IMR-90 (cell line): ENCODE data around the gene SHC2. TPM values are rescaled to one million over a fixed set of nuclear protein-coding genes. Genes with fewer than 3 reads are reported as not detected.

Source experiments
- ATAC-seq: fragments of 200-7000 bp; cut with Tn5 transposase; 2 replicates; pipeline ENCODE4 v1.9.1; 2020; ENCODE audit warnings: low read depth, mild to moderate bottlenecking, moderate library complexity
- BruUV-seq: library from RNA; stranded (reverse); fragments of 400-500 nt; replicated peaks from 2 replicates; lab custom pipeline; 2021; lab: Mats Ljungman, UMichigan
- CTCF ChIA-PET: fragments of 300-600 bp; formaldehyde crosslinking; extraction: SDS; loops from one replicate; lab custom pipeline; 2021; ENCODE audit warnings: antibody characterized with exemption; lab: Yijun Ruan, JAX
- POLR2A ChIA-PET: fragments of 300-600 bp; sonication (Branson Sonifier 250); formaldehyde crosslinking; loops from one replicate; lab custom pipeline; 2022; ENCODE audit warnings: antibody characterized with exemption; ENCODE audit not compliant: unreplicated experiment; lab: Charles Lee
- DNase-seq: peaks from one replicate; pipeline ENCODE4 v3.0.0; 2013
- H2AFZ ChIP-seq: replicated peaks from 2 replicates; pipeline ENCODE3; 2013; ENCODE audit warnings: low read length, mild to moderate bottlenecking; ENCODE audit not compliant: poor library complexity
- H2AK5ac ChIP-seq: 2 replicates; pipeline ENCODE4 v1.6.1; 2013; ENCODE audit warnings: low read depth, low read length, inconsistent platforms
- H2AK9ac ChIP-seq: replicated peaks from 2 replicates; pipeline ENCODE3; 2013; ENCODE audit warnings: mild to moderate bottlenecking, low read depth, low read length, moderate library complexity; ENCODE audit not compliant: poor library complexity
- H2BK120ac ChIP-seq: 2 replicates; pipeline ENCODE4 v1.6.1; 2013; ENCODE audit warnings: low read depth, low read length, inconsistent platforms
- H2BK15ac ChIP-seq: 3 replicates; pipeline ENCODE4 v1.6.1; 2013; ENCODE audit warnings: low read depth, low read length, inconsistent platforms
- H2BK20ac ChIP-seq: 2 replicates; pipeline ENCODE4 v1.6.1; 2013; ENCODE audit warnings: low read depth, mild to moderate bottlenecking, inconsistent platforms, low read length, moderate library complexity
- H2BK5ac ChIP-seq: 2 replicates; pipeline ENCODE4 v1.6.1; 2013; ENCODE audit warnings: mild to moderate bottlenecking, low read depth, low read length, inconsistent platforms; ENCODE audit not compliant: poor library complexity, severe bottlenecking
- H3K14ac ChIP-seq: replicated peaks from 2 replicates; pipeline ENCODE4 v1.6.1; 2013; ENCODE audit warnings: low read depth, low read length, inconsistent platforms
- H3K18ac ChIP-seq: 2 replicates; pipeline ENCODE4 v1.6.1; 2013; ENCODE audit warnings: low read depth, low read length, control low read depth
- H3K23ac ChIP-seq: 2 replicates; pipeline ENCODE4 v1.6.1; 2013; ENCODE audit warnings: low read depth, low read length, inconsistent platforms
- H3K27ac ChIP-seq: 2 replicates; pipeline ENCODE4 v1.5.1; 2013; ENCODE audit warnings: mild to moderate bottlenecking, control low read depth, low read length; ENCODE audit not compliant: insufficient read depth
- H3K27me3 ChIP-seq: 2 replicates; pipeline ENCODE4 v1.6.1; 2013; ENCODE audit warnings: low read length; ENCODE audit not compliant: control insufficient read depth, insufficient read depth
- H3K36me3 ChIP-seq: 2 replicates; pipeline ENCODE4 v1.6.1; 2013; ENCODE audit warnings: low read length, mixed read lengths; ENCODE audit not compliant: control insufficient read depth, insufficient read depth
- H3K4ac ChIP-seq: 2 replicates; pipeline ENCODE4 v1.6.1; 2013; ENCODE audit warnings: low read depth, low read length, inconsistent platforms
- H3K4me1 ChIP-seq: 2 replicates; pipeline ENCODE4 v1.6.1; 2013; ENCODE audit warnings: low read length, mixed read lengths; ENCODE audit not compliant: control insufficient read depth, insufficient read depth
- H3K4me2 ChIP-seq: 2 replicates; pipeline ENCODE4 v1.6.1; 2013; ENCODE audit warnings: low read depth, mild to moderate bottlenecking, control low read depth, low read length, moderate library complexity
- H3K4me3 ChIP-seq: 2 replicates; pipeline ENCODE4 v1.5.1; 2013; ENCODE audit warnings: low read depth, mild to moderate bottlenecking, control low read depth, low read length, moderate library complexity; ENCODE audit not compliant: insufficient read depth
- H3K56ac ChIP-seq: 2 replicates; pipeline ENCODE4 v1.6.1; 2013; ENCODE audit warnings: low read length, inconsistent platforms; ENCODE audit not compliant: insufficient read depth; ENCODE audit errors: extremely low read depth
- H3K79me1 ChIP-seq, 2 experiments: 2 replicates each; pipeline ENCODE4 v1.6.1; 2013; ENCODE audit warnings: low read length in 2 of 2, inconsistent platforms in 1 of 2, low read depth in 1 of 2
- H3K9ac ChIP-seq: 2 replicates; pipeline ENCODE4 v1.6.1; 2013; ENCODE audit warnings: low read depth, low read length, control low read depth
- H3K9me1 ChIP-seq: 2 replicates; pipeline ENCODE4 v1.6.1; 2013; ENCODE audit warnings: low read length, inconsistent platforms; ENCODE audit not compliant: insufficient read depth
- H3K9me3 ChIP-seq: 2 replicates; pipeline ENCODE4 v1.6.1; 2013; ENCODE audit warnings: low read length; ENCODE audit not compliant: control insufficient read depth, insufficient read depth
- H4K20me1 ChIP-seq: 2 replicates; pipeline ENCODE4 v1.6.1; 2013; ENCODE audit warnings: low read length, inconsistent platforms; ENCODE audit not compliant: insufficient read depth
- H4K5ac ChIP-seq: 2 replicates; pipeline ENCODE4 v1.6.1; 2013; ENCODE audit warnings: mild to moderate bottlenecking, low read depth, low read length, control low read depth
- H4K8ac ChIP-seq, 2 experiments: 2 replicates each; pipeline ENCODE4 v1.6.1; 2013; ENCODE audit warnings: low read depth in 2 of 2, low read length in 2 of 2, control low read depth in 1 of 2, inconsistent platforms in 1 of 2
- H4K91ac ChIP-seq: 2 replicates; pipeline ENCODE4 v1.6.1; 2013; ENCODE audit warnings: low read depth, low read length, inconsistent platforms; ENCODE audit not compliant: insufficient read depth
- NFE2L2 ChIP-seq: fragments of 150-350 bp; IDR thresholded peaks from 2 replicates; pipeline ENCODE4 v1.6.1; 2016; ENCODE audit warnings: low read depth, mild to moderate bottlenecking, low read length
- WGBS, 2 experiments: methylation state at CpG; one replicate each; pipeline versions ENCODE4 v1.1.5 to v1.1.7; 2013; ENCODE audit warnings: missing lambda C conversion rate in 2 of 2; ENCODE audit not compliant: insufficient read length in 1 of 2; ENCODE audit errors: extremely low coverage in 2 of 2; 5-methylcytosine and 5-hydroxymethylcytosine counted together
- dilution Hi-C: fragments of 300-500 bp; cut with HindIII; formaldehyde crosslinking; loops from one replicate; pipeline ENCODE4 v1.14.3; 2018; ENCODE audit warnings: low sequenced_read_pairs; ENCODE audit not compliant: unreplicated experiment
- in situ Hi-C: fragments of 300-500 bp; cut with MboI; formaldehyde crosslinking; loops from 3 replicates; pipeline ENCODE4 v1.14.3; 2019; ENCODE audit warnings: low sequenced_read_pairs, inconsistent platforms, mixed read lengths
- intact Hi-C: fragments of 100-400 bp; cut with micrococcal nuclease; formaldehyde crosslinking; loops from 2 replicates; pipeline ENCODE4 v1.10.0; 2022
- polyA plus RNA-seq, 3 experiments: library from polyadenylated mRNA; depleted of rRNA; stranded (reverse); fragments of >200 nt; gene quantifications; 2 replicates each; pipeline ENCODE4 v1.2.3, GENCODE V29; 2012; ENCODE audit warnings: low replicate concordance in 1 of 3
- total RNA-seq: library from RNA; depleted of rRNA; stranded (reverse); fragments of >200 nt; gene quantifications from 2 replicates; pipeline ENCODE4 v1.2.3, GENCODE V29; 2012

Gene SHC2
- total and polyA plus RNA-seq, 2 of the 4 experiments (the other 2 are of a cell fraction) = 0.68 TPM; not detected in 1

GRCh38 chr19:456547-457110, 4.2 kb downstream of the SHC2 start:
- Histone ChIP-seq H2AFZ (no peak overlapping the region), H3K23ac (no peak overlapping the region), H2BK15ac (no peak overlapping the region), H2AK9ac (no peak overlapping the region), H3K4me2 (no peak overlapping the region), H3K36me3 (no peaks in the 10 kb centered on the region), H2AK5ac (no peak overlapping the region), H2BK20ac (no peak overlapping the region), H3K4me3 (no peak overlapping the region), H3K14ac (no peak overlapping the region), H3K27ac (no peak overlapping the region), H4K5ac (no peak overlapping the region), H2BK120ac (no peak overlapping the region), H3K9me3 (peaks cover 9% of the 10 kb centered on the region), H3K4ac (no peak overlapping the region), H2BK5ac (no peak overlapping the region), H3K4me1 (peaks cover 3% of the 10 kb centered on the region; the same call in 1 of the 2 replicates), H4K91ac (no peak overlapping the region), H3K27me3 (peaks cover 13% of the 10 kb centered on the region), H3K56ac (no peak overlapping the region), H3K18ac (no peak overlapping the region), H3K9ac (no peak overlapping the region), H4K20me1 (no peaks in the 10 kb centered on the region), H3K9me1 (no peaks in the 10 kb centered on the region), H3K79me1 (no peaks in the 10 kb centered on the region), H4K8ac (no peak overlapping the region)
- BruUV-seq = no TSS peak
- intact Hi-C loops = no loop called here
- ChIA-PET POLR2A (no interaction called here), CTCF (no interaction called here)
- no peak for TF ChIP-seq NFE2L2
- DNase-seq (no peak), ATAC-seq (no peak)
- in situ Hi-C loops = no loop called here
- dilution Hi-C loops = no loop called here
- 77% methylated on average over 13 of the region's 18 CpGs; no CpG with 5 or more reads in 1 of the 2 experiments for WGBS, 2 experiments
